NCI-H748 (cell line): Measurements from ENCODE around the gene PTPN20.
"Not testable (repeated sequence)": the region's sequence is repeated elsewhere in the genome, so short reads cannot be mapped to it uniquely, and the experiment has no call there.

ENCODE experiments used
- DNase-seq: peaks from one replicate; lab custom pipeline; 2025; ENCODE audit not compliant: unreplicated experiment; lab: John Stamatoyannopoulos, UW

Gene PTPN20, protein sequence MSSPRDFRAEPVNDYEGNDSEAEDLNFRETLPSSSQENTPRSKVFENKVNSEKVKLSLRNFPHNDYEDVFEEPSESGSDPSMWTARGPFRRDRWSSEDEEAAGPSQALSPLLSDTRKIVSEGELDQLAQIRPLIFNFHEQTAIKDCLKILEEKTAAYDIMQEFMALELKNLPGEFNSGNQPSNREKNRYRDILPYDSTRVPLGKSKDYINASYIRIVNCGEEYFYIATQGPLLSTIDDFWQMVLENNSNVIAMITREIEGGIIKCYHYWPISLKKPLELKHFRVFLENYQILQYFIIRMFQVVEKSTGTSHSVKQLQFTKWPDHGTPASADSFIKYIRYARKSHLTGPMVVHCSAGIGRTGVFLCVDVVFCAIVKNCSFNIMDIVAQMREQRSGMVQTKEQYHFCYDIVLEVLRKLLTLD

DNA sequence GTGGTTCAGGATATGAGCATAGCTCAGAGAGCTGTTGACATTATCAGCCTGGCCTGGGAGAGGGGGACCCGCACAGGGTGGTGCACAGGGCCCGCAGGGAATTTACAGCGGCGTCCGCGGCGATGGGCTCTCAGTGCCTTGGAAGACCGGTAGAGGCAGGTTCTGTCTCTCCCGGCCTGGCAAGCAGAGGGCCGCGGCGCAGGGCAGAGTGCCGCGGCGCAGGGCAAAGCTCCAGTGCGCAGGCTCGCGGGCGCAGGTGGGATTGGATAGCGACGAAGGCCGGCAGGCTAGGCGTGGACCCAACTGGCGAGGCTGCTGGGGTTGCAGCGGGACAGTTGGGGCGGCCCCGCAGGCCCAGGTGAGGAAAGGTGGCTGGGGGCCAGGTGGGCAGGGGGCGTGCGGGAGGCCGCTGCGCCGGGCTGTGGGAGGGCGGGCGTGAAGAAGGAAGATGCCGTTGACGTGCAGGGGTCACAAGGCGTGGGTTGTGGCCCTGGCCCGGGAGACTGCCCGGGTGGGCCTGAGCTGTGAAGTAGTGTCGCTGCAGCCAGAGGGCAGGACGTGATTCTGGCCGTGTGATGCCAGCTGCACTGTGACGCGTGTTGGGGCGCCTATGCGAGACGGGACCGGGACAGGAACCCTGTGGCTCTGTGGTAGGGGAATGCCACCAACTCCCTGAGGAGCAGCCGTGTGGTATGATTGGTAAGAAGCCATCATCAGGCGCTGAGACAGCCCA is at the start of gene PTPN20:
PTPN20 (plus strand) TSS at position 285 of the 733 bp plus-strand sequence. CDS start 21,072 bp downstream, outside the sequence.
- DNase-seq, result not testable (repeated sequence)

DNA sequence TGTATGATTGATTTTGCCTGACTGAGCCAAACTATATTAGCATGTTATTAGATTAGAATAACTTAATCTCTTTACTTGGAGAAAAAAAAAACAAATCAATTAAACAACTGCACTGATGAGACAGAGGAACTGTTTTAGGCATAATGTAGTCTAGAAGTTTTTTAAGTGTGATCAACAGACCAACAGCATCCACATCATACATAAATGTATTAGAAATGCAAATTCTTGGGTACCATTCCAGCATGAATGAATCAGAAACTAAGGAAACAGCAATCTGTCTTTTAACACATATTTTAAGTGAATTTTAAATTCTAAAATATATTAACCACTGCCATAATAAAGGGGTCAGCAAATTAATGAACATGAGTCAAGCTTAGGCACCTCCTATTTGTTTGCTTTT is 41.5 kb upstream of the PTPN20 start:
- not testable (repeated sequence) for DNase-seq

DNA sequence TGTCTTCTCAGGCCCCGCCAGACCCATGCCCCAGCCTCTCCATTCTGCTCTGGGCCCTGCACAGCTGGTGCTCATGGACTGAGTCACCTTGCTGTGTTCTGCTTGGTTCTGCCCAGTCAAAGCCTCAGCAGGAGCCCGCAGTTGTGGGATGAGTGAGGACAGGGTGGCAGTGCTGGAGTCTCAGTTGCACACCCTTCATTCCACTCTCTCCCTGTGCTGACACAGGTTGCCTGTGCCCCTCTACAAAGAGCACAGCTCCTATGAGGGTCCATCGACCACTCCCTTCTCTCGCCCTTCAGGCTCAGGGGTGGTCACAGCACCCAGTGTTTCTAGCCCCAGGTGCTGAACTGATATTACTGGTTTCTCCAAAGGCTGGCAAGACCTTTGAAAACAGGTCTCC is 39.6 kb upstream of the PTPN20 start:
- not testable (repeated sequence) for DNase-seq

DNA sequence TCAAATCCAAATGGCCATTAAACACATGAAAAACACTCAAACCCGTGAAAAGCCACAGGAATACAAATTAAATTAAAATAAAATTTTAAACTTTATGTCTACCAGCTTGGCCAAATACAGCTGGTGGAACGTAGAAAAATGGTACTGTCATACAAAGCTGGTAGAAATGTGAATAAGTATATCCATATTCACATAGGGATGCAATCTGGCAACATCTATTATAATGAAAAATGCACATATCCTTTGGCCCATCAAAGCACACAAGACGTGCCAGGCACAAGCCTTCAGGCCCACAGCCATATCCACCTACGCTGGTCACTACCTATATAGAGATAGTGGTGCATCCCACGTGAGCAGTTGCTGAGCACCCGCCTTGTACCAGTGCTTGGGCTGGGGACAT is 35.9 kb upstream of the PTPN20 start:
- DNase-seq, result not testable (repeated sequence)

DNA sequence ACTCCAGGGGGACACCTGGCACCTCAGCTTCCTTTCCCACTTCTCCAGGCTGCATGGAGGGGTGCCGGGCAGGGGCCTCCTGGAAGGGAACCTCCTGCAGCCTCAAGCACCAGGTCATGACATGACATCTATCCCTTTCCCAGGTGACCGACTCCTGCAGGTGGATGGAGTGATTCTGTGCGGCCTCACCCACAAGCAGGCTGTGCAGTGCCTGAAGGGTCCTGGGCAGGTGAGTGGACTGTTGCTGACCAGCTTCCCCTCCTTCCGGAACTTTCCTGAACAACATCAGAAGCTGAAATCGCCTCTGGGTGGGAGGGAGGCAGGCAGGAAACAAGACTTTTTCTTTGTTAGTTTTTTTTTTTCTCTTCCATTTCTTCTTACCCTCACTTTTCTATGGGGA is 34.5 kb upstream of the PTPN20 start:
- DNase-seq, result not testable (repeated sequence)

DNA sequence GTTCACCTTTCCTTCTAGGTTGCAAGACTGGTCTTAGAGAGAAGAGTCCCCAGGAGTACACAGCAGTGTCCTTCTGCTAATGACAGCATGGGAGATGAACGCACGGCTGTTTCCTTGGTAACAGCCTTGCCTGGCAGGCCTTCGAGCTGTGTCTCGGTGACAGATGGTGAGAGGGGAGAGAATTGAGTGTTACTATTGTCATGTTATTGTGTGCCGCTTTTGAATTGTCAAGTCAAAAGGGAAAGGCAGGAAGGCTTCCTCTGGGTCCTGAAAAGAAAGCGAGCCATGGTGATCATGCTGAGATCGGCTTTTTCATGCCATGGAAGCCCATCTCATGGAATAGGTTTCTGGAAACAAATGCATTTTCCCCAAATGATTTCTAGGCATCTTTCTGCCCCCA is 32.5 kb upstream of the PTPN20 start:
- DNase-seq, result peak; percentile 78

DNA sequence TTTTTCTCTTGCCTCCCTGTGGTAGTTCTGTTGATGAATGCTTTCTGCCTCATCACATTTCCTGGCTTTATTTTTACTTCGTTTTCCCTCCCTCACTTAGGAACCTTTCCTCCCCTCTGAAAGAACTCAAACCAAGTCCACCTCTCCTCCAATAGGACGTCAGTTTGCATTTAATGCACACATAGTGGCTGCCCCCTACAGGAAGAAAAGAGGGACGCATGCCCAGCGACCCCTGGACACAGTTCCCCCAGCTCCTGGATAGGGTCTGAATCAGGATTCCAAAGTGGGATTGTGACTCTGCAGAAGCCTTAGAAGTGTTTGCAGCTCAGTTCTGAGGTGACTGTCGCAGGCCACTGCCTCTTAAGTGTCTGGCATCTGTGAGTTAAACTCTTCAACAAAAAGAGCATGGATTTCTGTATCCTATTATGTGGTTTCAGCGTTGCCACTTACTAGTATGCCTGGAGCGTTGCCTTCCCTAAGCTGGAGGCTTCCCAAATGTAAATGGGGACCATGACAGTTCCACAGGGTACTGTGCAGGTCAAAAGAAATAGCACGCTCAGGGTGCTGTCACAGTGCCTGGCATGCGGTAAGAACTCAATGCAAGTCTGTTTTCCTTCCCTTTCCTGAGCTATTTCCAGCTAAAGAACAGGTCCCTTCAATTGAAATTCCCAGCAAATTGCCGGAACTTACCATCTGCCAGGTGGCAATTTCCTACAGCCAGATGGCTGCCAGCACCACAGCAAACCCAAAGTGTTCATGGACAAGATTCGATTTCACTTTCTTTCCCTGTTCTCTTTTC is 20.2 kb upstream of the PTPN20 start:
- DNase-seq, result not testable (repeated sequence)

DNA sequence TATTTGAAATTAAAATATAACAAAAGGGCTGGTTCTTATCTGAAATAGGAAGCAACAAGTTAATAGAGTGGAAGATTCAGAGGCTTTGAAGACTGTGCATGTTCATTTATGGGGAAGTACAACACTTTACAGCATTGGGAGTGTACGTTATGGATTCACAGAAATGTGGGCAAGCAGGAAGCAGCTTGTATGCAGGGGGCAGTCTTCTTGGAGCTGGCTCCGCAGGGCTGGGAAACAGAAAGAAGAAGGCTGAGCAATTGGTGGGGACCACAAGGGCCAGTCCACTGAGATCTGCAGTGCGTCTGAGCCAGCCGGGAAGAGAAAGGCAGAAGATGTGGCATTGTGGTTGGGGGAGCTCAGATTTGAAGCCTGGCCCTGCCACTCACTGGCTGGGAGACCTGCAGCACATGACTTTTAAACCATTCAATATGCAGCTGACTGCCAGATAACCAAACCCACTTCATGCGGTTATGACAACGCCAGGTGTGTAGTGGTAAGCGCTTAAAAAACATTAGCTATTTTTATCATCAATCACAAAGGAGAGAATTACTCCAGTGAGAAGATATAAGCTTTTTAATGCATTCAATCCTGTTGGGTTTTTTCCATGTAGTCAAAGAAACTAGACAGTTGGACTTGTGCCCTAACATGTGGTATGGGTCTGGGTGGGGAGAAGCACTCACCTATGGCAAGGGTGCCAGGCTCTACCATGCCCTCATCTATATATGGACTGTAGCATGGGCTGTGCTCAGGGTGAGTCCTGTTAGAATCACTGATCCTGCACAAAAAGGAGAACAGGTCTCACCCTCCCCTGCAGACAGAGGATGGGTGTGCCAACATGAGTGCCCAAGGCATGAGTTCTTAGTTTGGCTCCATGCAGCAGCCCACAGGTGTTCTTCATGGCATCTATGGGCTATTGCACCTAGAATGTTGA is 14.2 kb upstream of the PTPN20 start:
- DNase-seq, result not testable (repeated sequence)

DNA sequence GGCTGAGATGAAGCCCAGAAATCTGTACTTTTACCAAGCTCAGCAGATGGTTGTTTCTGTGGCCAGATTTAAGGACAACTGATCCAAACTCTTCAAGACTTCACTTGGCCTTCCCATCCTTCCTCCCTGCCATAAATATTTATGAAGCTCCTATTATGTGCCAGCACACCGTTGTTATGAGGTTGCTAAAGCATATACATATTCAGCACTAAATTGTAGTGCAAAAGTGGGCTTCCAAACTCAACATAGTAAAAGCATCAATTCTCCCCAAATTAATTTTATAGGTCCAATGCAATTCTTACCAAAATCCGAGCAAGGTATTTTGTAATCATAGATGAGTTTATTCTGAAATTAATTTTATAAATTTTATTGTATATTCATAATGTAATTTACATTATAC is 10.0 kb upstream of the PTPN20 start:
- DNase-seq, result not testable (repeated sequence)

DNA sequence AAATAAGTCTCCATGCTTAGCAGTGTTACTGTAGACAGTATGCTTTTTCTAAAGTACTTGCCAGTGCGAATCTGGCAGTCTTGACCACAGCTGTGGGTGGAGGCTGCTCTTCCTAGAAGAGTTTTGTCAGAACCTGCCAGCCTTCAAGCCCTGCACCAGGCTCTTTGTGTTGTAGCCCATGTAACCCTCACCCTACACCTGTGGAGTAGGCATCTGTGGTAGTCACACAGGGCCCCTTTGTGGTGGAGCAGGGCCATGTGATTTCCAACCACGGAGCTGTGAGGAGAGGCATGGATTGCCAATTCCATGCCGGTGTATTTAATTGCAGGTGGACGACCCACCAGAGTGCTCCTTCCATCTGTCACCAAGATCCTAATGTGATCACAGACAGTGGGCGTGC is 7.4 kb upstream of the PTPN20 start:
- not testable (repeated sequence) for DNase-seq

DNA sequence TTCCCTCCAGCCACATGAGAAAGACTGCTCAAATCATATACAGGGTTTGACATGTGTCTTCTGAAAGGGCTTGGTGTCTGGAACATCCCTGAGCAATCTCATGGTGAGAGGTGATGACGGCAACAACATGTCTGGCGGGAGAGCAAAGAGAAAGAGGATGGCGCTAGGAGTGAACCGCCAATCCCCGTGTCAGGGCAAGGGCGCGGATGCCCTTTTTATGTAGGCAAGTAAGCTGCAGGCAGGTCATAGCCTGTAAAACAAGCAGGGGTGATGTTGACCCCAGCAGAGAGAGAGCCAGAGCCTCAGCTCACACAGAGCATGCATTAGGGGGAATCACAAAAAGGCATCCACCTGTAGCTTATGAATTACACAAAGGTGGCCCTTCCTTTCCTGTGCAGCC is 4.9 kb upstream of the PTPN20 start:
- DNase-seq, result not testable (repeated sequence)

DNA sequence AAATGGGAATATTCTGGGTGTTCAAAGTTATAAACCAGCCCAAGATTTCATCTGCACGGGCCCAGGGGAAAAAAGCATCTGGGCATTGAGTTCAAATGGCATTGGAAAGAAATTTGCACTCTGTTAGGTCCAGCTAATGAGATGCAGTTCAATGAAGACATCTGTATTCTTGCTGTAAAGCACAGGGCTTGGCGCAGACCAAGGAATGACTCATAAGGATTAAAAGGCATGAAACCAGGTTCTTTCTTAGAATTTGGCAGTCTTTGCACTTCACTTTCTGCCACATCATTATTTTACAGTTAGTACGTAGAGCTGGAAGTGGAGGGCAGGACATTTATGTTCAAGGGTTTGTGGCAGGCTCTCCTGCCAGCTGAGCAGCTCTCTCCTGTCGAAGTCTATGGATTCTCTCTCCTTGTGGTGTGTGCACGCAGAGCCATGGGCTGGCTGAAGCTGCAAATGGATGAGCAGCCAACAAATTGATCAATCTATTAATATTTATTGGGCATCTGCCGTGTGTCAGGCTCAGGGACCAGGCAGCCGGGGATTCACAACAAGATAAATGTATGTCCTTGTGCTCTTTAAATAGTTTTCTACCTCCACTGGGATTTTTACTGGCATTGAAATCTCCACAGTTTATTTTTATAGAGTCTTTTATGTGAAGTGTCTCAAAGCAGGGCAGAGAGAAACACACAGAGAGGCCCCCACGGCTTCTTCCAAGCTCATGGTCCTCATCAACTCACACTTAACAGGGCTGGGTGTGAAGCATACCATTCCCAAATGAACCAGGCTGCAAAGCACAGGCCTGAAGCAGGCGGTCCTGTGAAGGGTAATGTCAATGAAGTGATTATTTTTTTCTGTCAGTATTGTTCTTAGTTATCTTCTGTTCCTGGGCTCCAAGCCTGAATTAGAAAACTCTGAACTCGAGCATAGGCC is 3.8 kb upstream of the PTPN20 start:
- DNase-seq, result not testable (repeated sequence)

DNA sequence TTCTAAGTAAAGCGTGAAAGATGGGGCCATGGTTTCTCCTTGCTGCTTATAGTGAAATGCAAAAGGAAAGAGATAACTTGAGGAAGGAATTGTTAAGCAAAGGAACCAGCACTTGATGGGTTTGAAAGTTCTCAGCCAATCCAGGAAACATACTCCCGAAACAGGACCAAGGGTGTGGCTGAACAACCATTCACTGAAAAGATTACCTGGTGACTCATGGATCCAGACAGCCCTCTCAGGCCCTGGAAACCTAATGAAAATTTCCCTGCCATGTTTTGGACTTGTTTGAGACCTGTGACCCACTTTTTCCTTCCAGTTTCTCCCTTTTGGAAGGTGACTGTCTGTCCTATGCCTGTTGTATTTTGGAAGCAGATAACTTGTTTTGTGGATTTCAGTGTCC is 11.3 kb downstream of the PTPN20 start:
- DNase-seq, result not testable (repeated sequence)

DNA sequence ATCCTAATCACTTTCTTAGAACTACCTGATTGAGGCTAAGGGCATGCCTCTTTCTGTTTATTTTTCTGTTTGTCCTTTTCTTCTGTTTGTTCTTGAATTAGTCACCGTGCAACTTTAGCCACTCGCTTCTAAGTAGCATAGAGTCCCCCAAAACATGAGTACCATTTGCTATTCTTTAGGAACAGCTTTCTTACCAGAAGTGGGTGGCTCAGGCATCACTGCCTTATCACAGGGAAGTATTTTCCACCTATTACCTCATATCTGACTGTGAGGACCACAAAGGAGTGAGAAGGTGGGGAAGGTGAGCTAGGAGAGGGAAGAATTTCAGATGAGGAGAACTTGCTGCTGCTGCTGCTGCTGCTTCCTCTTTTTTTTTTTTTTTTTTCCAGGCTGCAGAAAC is 13.9 kb downstream of the PTPN20 start:
- DNase-seq, result not testable (repeated sequence)

DNA sequence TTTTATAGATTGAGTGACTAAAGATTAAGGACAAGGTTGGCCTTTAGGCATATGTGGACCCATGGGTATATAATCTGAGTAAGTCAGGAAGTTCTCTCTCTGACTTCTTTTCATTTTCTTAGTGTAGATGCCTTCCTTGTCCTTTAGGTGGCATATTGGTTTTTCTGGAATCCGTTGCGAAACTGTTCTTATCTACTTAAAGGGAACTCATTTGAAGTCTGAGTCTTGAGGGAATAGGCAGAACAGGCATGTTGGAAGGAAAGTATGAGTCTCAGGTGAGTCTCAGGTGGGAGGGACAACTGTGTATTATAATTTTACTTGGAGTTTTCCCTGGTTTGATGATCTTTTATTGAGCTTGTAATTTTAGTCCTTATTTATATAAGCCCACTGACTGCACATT is 14.6 kb downstream of the PTPN20 start:
- not testable (repeated sequence) for DNase-seq

DNA sequence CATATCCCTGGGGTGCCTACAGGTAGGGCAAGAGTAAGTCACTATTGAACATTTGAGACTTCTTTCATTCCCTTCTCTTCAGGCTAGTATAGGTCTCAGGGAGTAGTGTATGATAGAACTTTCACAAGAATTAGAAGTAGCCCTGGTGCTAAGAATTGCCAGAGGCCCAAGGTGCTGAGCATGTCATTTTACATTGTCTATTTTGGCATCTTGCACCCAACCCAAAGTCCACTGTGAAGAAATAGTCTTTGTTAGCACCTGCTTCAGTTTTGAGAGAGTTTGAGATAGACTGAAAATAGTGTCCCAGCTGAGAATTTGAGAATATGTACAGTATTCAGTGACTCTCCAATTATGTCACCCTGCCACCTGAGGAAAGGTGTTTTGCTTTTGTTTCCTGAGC is 17.6 kb downstream of the PTPN20 start:
- not testable (repeated sequence) for DNase-seq

DNA sequence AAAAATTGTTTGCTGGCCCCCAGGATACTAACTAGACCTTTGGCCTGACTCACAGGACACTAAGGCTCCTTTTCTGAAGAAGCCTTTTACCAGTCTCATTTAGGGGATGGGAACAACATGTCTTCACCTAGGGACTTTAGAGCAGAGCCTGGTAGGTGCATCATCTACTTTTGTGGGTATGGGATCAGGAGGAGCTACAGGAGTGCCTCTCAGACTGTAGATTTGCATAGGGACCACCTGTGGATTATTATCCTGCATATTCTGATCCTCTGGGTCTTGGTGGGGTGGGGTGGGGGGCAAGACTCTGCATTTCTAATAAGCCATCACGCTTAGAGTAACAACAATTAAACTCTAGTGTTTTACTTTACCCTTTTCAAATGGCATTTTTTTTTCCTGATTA is 21.2 kb downstream of the PTPN20 start:
- DNase-seq, result not testable (repeated sequence)

DNA sequence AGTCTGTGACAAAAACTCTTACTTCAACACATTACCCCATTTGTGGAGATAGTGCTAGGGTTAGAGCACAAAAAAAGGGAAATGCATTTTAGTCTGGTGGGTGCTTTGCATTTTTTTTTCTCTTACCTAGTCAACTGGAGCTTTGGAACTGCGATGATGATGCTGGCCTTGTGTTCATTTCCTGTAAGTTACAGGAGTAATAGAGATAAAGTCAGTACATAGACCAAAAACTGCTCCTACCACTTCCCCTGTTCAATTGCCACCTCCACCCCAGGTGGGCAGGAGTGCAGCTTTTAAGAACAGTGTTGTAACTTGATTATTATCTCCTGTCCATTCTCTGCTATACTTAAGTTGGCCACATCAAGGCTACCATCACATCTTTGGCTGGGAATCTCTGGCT is 29.9 kb downstream of the PTPN20 start:
- DNase-seq, result not testable (repeated sequence)
